H9 (cell line): ENCODE results near the gene DOCK11. TPM values are rescaled to one million over a fixed set of nuclear protein-coding genes. Genes with fewer than 3 reads are reported as not detected.

ENCODE experiments used
- DNase-seq: peaks from one replicate; pipeline ENCODE4 v3.0.0-alpha.2; 2017
- H2AFZ ChIP-seq: one replicate; pipeline ENCODE4 v1.6.1; 2013; ENCODE audit warnings: mild to moderate bottlenecking, low read length, control low read depth, moderate library complexity
- H2AK5ac ChIP-seq: 2 replicates; pipeline ENCODE4 v1.6.1; 2013; ENCODE audit warnings: low read length, control low read depth, mixed read lengths; ENCODE audit not compliant: insufficient read length
- H2BK120ac ChIP-seq: one replicate; pipeline ENCODE4 v1.6.1; 2013; ENCODE audit warnings: low read depth, mild to moderate bottlenecking, low read length, control low read depth, inconsistent platforms; ENCODE audit not compliant: poor library complexity, severe bottlenecking
- H2BK12ac ChIP-seq: 2 replicates; pipeline ENCODE4 v1.6.1; 2013; ENCODE audit warnings: low read length, control low read depth, mixed read lengths, low read depth; ENCODE audit not compliant: insufficient read length
- H2BK15ac ChIP-seq: 2 replicates; pipeline ENCODE4 v1.6.1; 2013; ENCODE audit warnings: low read depth, low read length, control low read depth
- H2BK20ac ChIP-seq: one replicate; pipeline ENCODE4 v1.6.1; 2013; ENCODE audit warnings: low read depth, mild to moderate bottlenecking, low read length, control low read depth, inconsistent platforms; ENCODE audit not compliant: poor library complexity, severe bottlenecking
- H2BK5ac ChIP-seq: 2 replicates; pipeline ENCODE4 v1.6.1; 2013; ENCODE audit warnings: low read length, control low read depth, mixed read lengths; ENCODE audit not compliant: insufficient read length
- H3K14ac ChIP-seq: 2 replicates; pipeline ENCODE4 v1.6.1; 2013; ENCODE audit warnings: low read length, control low read depth; ENCODE audit not compliant: insufficient read depth
- H3K18ac ChIP-seq: 2 replicates; pipeline ENCODE4 v1.6.1; 2013; ENCODE audit warnings: low read depth, mild to moderate bottlenecking, mixed read lengths, low read length, control low read depth; ENCODE audit not compliant: insufficient read length
- H3K23ac ChIP-seq: 2 replicates; pipeline ENCODE4 v1.6.1; 2013; ENCODE audit warnings: low read length, control low read depth, mixed read lengths, low read depth; ENCODE audit not compliant: insufficient read length
- H3K23me2 ChIP-seq: 2 replicates; pipeline ENCODE4 v1.6.1; 2013; ENCODE audit warnings: low read depth, mild to moderate bottlenecking, mixed read lengths, low read length, control low read depth; ENCODE audit not compliant: insufficient read length, poor library complexity, severe bottlenecking
- H3K27ac ChIP-seq: 2 replicates; pipeline ENCODE4 v1.5.1; 2013; ENCODE audit warnings: low read length, control low read depth, mixed read lengths, low read depth; ENCODE audit not compliant: insufficient read length
- H3K27me3 ChIP-seq: 2 replicates; pipeline ENCODE4 v1.6.1; 2013; ENCODE audit warnings: low read length, control low read depth, inconsistent platforms; ENCODE audit not compliant: insufficient read depth
- H3K4ac ChIP-seq: 2 replicates; pipeline ENCODE4 v1.6.1; 2013; ENCODE audit warnings: low read depth, mild to moderate bottlenecking, control low read depth, inconsistent platforms, low read length, moderate library complexity
- H3K4me1 ChIP-seq: 2 replicates; pipeline ENCODE4 v1.6.1; 2013; ENCODE audit warnings: low read length, control low read depth, inconsistent platforms; ENCODE audit not compliant: insufficient read depth
- H3K4me2 ChIP-seq: 2 replicates; pipeline ENCODE4 v1.6.1; 2013; ENCODE audit warnings: low read length, control low read depth, mixed read lengths; ENCODE audit not compliant: insufficient read length, insufficient read depth
- H3K56ac ChIP-seq: 2 replicates; pipeline ENCODE4 v1.6.1; 2013; ENCODE audit warnings: low read depth, mild to moderate bottlenecking, mixed read lengths, low read length, control low read depth; ENCODE audit not compliant: insufficient read length
- H3K79me1 ChIP-seq: 2 replicates; pipeline ENCODE4 v1.6.1; 2013; ENCODE audit warnings: low read depth, mild to moderate bottlenecking, moderate library complexity, low read length, control low read depth, inconsistent platforms; ENCODE audit not compliant: insufficient read depth, poor library complexity, severe bottlenecking
- H3K79me2 ChIP-seq: 2 replicates; pipeline ENCODE4 v1.6.1; 2013; ENCODE audit warnings: low read length, control low read depth, inconsistent platforms; ENCODE audit not compliant: insufficient read depth
- H3K9ac ChIP-seq: 2 replicates; pipeline ENCODE4 v1.6.1; 2013; ENCODE audit warnings: low read length, control low read depth, mixed read lengths; ENCODE audit not compliant: insufficient read length; ENCODE audit errors: extremely low read depth
- H3K9me3 ChIP-seq: one replicate; pipeline ENCODE4 v1.6.1; 2013; ENCODE audit warnings: low read depth, low read length, inconsistent platforms; ENCODE audit not compliant: control insufficient read depth
- H3T11ph ChIP-seq: one replicate; pipeline ENCODE4 v1.6.1; 2013; ENCODE audit warnings: mild to moderate bottlenecking, low read length, control low read depth, inconsistent platforms
- H4K20me1 ChIP-seq: one replicate; pipeline ENCODE4 v1.6.1; 2013; ENCODE audit not compliant: control insufficient read depth, insufficient read length, insufficient read depth
- H4K5ac ChIP-seq: 2 replicates; pipeline ENCODE4 v1.6.1; 2013; ENCODE audit warnings: low read depth, mild to moderate bottlenecking, mixed read lengths, low read length, control low read depth; ENCODE audit not compliant: insufficient read length
- H4K8ac ChIP-seq: replicated peaks from 2 replicates; pipeline ENCODE4 v1.6.1; 2013; ENCODE audit warnings: low read length, control low read depth, mixed read lengths, low read depth; ENCODE audit not compliant: insufficient read length
- H4K91ac ChIP-seq: 2 replicates; pipeline ENCODE4 v1.6.1; 2013; ENCODE audit warnings: low read depth, mild to moderate bottlenecking, moderate library complexity, mixed read lengths, low read length, control low read depth; ENCODE audit not compliant: insufficient read length
- H3K27ac Mint-ChIP-seq, 3 experiments: 2 replicates in 2 of 3; 3 replicates in 1 of 3; pipeline ENCODE4 v1.8.0; 2020 to 2021; ENCODE audit warnings: mixed read lengths in 3 of 3, mild to moderate bottlenecking in 1 of 3, moderate library complexity in 1 of 3
- H3K27me3 Mint-ChIP-seq: 2 replicates; pipeline ENCODE4 v1.8.0; 2021; ENCODE audit warnings: low read depth, mild to moderate bottlenecking, moderate library complexity, mixed read lengths
- H3K36me3 Mint-ChIP-seq, 3 experiments: 2 replicates in 2 of 3; 3 replicates in 1 of 3; pipeline ENCODE4 v1.8.0; 2020 to 2021; ENCODE audit warnings: low read depth in 3 of 3, mixed read lengths in 3 of 3; ENCODE audit not compliant: insufficient read depth in 1 of 3
- H3K4me1 Mint-ChIP-seq, 2 experiments: 2 replicates each; pipeline ENCODE4 v1.8.0; 2020; ENCODE audit warnings: mixed read lengths in 2 of 2
- H3K4me3 Mint-ChIP-seq, 2 experiments: 2 replicates in 1 of 2; 3 replicates in 1 of 2; pipeline ENCODE4 v1.8.0; 2020 to 2021; ENCODE audit warnings: mild to moderate bottlenecking in 2 of 2, mixed read lengths in 2 of 2, moderate library complexity in 1 of 2
- H3K9me3 Mint-ChIP-seq, 2 experiments: 2 replicates in 1 of 2; 3 replicates in 1 of 2; pipeline ENCODE4 v1.8.0; 2020; ENCODE audit warnings: mild to moderate bottlenecking in 2 of 2, mixed read lengths in 2 of 2, moderate library complexity in 1 of 2
- CTCF ChIP-seq: fragments of 200-600 bp; sonication (generic); conservative IDR thresholded peaks from 3 replicates; pipeline ENCODE4 v1.8.0; 2021; ENCODE audit warnings: antibody characterized with exemption, mild to moderate bottlenecking
- WGBS: extraction: QIAGEN DNeasy Blood & Tissue Kit; methylation state at CpG from one replicate; pipeline ENCODE4 v1.1.7; 2013; ENCODE audit warnings: missing lambda C conversion rate, low lambda C conversion rate, mixed read lengths; ENCODE audit not compliant: insufficient read length; ENCODE audit errors: extremely low coverage; 5-methylcytosine and 5-hydroxymethylcytosine counted together
- total RNA-seq: library from RNA; stranded (reverse); gene quantifications from 2 replicates; pipeline ENCODE4 v1.2.1, GENCODE V29; 2021

The DOCK11 gene
- total RNA-seq, 1 experiment from 2014 or later = 6.2 TPM

DNA sequence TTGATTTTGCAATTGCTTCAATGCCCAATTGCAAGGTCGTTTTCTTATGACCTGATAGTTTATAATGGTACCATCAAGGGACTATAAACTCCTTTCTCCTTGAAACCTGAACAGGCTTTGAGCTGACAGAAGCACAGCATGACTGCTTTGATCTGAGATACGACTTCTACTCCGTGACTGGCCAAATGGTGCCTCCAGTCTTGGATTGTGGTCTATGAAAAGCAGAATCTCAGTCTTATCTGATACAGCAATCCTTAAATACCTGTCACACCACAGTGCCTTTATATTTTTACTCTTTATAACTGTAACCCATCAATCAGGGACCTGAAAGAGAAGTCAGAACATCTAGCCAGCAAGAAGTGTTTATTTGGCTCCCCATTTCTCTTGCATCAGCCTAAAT is 93.1 kb downstream of the DOCK11 start:
- H3K27me3 ChIP-seq = no peaks in the 10 kb centered on the region
- Mint-ChIP-seq H3K27ac (no peak overlapping the region), H3K27me3 (no peaks in the 10 kb centered on the region), H3K4me3 (no peak overlapping the region), H3K9me3 (peaks cover 0 to 48% of the 10 kb centered on the region in 2 experiments; a peak in 2 of 5 replicates), H3K36me3 (peaks cover 0 to 8% (median 2%) of the 10 kb centered on the region in 3 experiments; a peak in 4 of 7 replicates), H3K4me1 (peaks cover 6 to 10% of the 10 kb centered on the region in 2 experiments)
- H3K18ac ChIP-seq = no peak overlapping the region
- no peak overlapping the region for H4K5ac ChIP-seq
- DNase-seq = no peak
- H3K4me1 ChIP-seq = no peaks in the 10 kb centered on the region
- no peak overlapping the region for H2BK120ac ChIP-seq
- H3K9me3 ChIP-seq = peaks cover 50% of the 10 kb centered on the region
- no peak overlapping the region for H3K23ac ChIP-seq
- H3K4ac ChIP-seq = no peak overlapping the region
- no peak for TF ChIP-seq CTCF
- no peak overlapping the region for H2BK12ac ChIP-seq
- no peaks in the 10 kb centered on the region for H4K20me1 ChIP-seq
- H3K23me2 ChIP-seq = no peaks in the 10 kb centered on the region
- no peak overlapping the region for H3K9ac ChIP-seq
- H4K91ac ChIP-seq = no peak overlapping the region
- H2AK5ac ChIP-seq = no peak overlapping the region
- no peak overlapping the region for H2BK15ac ChIP-seq
- no peak overlapping the region for H3K14ac ChIP-seq
- no peak overlapping the region for H3T11ph ChIP-seq
- H2AFZ ChIP-seq = no peak overlapping the region
- H3K27ac ChIP-seq = no peak overlapping the region
- no peaks in the 10 kb centered on the region for H3K79me2 ChIP-seq
- H3K79me1 ChIP-seq = no peaks in the 10 kb centered on the region
- no peak overlapping the region for H2BK5ac ChIP-seq
- H3K4me2 ChIP-seq = no peak overlapping the region
- H4K8ac ChIP-seq = no peak overlapping the region
- H3K56ac ChIP-seq = no peak overlapping the region
- H2BK20ac ChIP-seq = no peak overlapping the region
- no CpG with 5 or more reads among the region's 3 CpGs for WGBS
